Measurements from ENCODE around the gene TPM3. TPM values are rescaled to one million over a fixed set of nuclear protein-coding genes. Genes with fewer than 3 reads are reported as not detected.

TPM3 gene
- 100 to 1,000 TPM; 383 to 596 (median 456) TPM for total RNA-seq
- 100 to 1,000 TPM; 221 to 315 (median 240) TPM for polyA plus RNA-seq
- long read RNA-seq, donor 1, transcript TPM3-212 (8 exons, 3,131 nt) = major isoform, 153 of 403 reads
- long read RNA-seq, donor 1, partial matches to known transcripts = 213 of 403 reads
- long read RNA-seq, donor 1, other reads (novel, unspliced or antisense) = 30 of 403 reads
- long read RNA-seq, donor 2, transcript TPM3-212 (8 exons, 3,131 nt) = major isoform, 78 of 243 reads
- long read RNA-seq, donor 2, partial matches to known transcripts = 124 of 243 reads
- long read RNA-seq, donor 2, other reads (novel, unspliced or antisense) = 28 of 243 reads

DNA sequence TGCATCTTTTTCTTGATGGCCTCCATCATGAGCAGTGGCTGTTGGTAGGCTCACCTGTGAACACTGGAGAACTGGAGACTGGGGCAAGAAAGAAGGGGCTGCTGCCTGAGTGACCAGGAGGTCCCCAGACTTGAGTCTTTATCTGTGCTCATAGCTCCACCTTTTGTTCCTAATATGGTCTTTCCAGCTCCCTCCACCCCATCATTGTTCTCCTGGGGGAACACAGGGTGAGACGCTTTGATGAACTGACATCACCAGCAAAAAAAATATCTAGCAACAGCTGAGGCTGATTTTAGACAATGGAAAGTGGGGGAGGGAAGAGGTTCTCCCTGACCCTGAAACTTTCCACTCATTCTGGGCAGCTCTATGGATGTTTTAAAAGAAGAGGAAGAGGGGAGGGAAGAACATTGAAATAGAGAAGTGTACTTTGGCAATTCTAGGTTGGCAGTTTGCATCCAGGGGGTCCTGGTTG is at the start of gene TPM3:
TSS of gene TPM3 (minus strand) at position 111 of the 472 bp plus-strand sequence. CDS start at position 29, 82 bp downstream.
- DNase-seq = no peak

DNA sequence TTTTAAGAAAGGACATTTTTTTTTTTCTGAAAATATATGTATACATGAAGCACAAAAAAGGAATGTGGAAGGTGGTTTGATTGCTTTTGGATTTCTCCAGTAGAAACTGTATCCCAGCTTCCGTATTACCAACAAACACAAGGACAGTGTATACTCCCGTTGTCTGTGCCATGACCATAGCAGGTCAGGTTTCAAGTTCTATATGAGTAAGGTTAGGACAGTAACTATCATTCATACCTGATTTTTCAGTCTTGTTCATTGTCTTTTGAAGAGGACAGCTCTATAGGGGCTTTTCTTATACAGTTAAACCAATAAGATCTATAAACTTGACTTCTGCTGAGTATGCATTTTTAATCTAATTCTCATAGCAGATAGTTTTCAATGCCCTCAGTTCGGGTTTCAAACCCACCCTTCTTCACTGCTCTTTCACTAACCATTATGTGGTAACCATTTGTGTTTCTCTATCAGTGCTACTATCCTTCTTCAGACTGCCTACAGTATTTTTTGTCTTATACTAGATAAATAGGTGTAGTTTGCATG is 48.5 kb upstream of the TPM3 start:
- Histone ChIP-seq H3K4me1 (peaks cover 0 to 16% (median 0%) of the 10 kb centered on the region in 6 donors), H3K9me3 (no peaks in the 10 kb centered on the region), H3K27ac (no peak overlapping the region), H3K27me3 (replicated peaks in 1 of 7) (no peaks in the 10 kb centered on the region), H3K36me3 (peaks cover 0 to 100% (median 91%) of the 10 kb centered on the region in 6 donors), H3K4me3 (no peak overlapping the region)
- 90 to 98% (median 93%) methylated on average over 3 of the region's 3 CpGs for WGBS, 5 donors
- no peak for DNase-seq
- intact Hi-C loops (cut with DNase I; ENCODE audit: low total_unique reads) = no loop called here
- TF ChIP-seq POLR2A (IDR thresholded peaks at IDR 0.05) (no peak), POLR2AphosphoS5 (IDR thresholded peaks at IDR 0.05) (no peak)
- TF ChIP-seq, protein P1, sequence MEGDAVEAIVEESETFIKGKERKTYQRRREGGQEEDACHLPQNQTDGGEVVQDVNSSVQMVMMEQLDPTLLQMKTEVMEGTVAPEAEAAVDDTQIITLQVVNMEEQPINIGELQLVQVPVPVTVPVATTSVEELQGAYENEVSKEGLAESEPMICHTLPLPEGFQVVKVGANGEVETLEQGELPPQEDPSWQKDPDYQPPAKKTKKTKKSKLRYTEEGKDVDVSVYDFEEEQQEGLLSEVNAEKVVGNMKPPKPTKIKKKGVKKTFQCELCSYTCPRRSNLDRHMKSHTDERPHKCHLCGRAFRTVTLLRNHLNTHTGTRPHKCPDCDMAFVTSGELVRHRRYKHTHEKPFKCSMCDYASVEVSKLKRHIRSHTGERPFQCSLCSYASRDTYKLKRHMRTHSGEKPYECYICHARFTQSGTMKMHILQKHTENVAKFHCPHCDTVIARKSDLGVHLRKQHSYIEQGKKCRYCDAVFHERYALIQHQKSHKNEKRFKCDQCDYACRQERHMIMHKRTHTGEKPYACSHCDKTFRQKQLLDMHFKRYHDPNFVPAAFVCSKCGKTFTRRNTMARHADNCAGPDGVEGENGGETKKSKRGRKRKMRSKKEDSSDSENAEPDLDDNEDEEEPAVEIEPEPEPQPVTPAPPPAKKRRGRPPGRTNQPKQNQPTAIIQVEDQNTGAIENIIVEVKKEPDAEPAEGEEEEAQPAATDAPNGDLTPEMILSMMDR (IDR thresholded peaks at IDR 0.05 in 8 of 11, conservative IDR thresholded peaks at IDR 0.05 in 3 of 11) = no peak

More for the DNA sequence above, at the start of gene TPM3:
- intact Hi-C loops (cut with DNase I; ENCODE audit: low total_unique reads) = no loop called here
- H3K4me1 ChIP-seq = peaks cover 0 to 23% (median 4%) of the 10 kb centered on the region in 6 donors
- no peak within 1 kb of the TSS for H3K4me3 ChIP-seq
- H3K36me3 ChIP-seq = no peaks in the 10 kb centered on the region
- H3K27me3 ChIP-seq (replicated peaks in 1 of 7) = peaks cover 0 to 4% (median 0%) of the 10 kb centered on the region in 7 donors
- WGBS, 5 donors = 3 to 18% (median 7%) methylated on average over 1 of the region's 1 CpG
- H3K9me3 ChIP-seq = no peaks in the 10 kb centered on the region
- H3K27ac ChIP-seq = peak within 1 kb of the TSS in 2 of 8 donors; percentile 7 to 25
- TF ChIP-seq, protein P1 (IDR thresholded peaks at IDR 0.05 in 8 of 11, conservative IDR thresholded peaks at IDR 0.05 in 3 of 11) = no peak
- TF ChIP-seq POLR2AphosphoS5 (IDR thresholded peaks at IDR 0.05) (no peak), POLR2A (IDR thresholded peaks at IDR 0.05) (no peak)

DNA sequence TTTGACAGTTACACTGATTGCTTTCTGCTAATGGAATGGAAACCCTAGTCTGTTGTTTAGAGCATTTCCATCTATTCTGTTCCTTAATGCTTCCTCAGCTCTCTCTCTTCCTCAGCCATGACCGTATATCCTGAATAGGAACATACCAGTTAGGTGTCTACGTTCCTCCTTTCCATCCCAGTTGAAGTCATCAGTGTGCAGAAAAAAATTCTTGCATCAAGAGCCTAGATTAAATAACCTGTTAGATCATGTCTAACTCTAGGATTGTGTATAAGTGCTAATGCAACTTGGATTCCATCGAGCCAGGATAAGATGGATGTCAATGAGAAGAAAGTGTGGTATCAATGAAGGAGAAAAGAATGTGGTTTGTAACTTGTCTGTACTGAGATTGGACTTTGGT is 47.6 kb upstream of the TPM3 start:
- H3K4me3 ChIP-seq = no peak overlapping the region
- H3K27ac ChIP-seq = no peak overlapping the region
- TF ChIP-seq POLR2AphosphoS5 (IDR thresholded peaks at IDR 0.05) (no peak), POLR2A (IDR thresholded peaks at IDR 0.05) (no peak)
- TF ChIP-seq, protein P1 (IDR thresholded peaks at IDR 0.05 in 8 of 11, conservative IDR thresholded peaks at IDR 0.05 in 3 of 11) = no peak

More for the DNA sequence above, 47.6 kb upstream of the TPM3 start:
- 87 to 95% (median 90%) methylated on average over 3 of the region's 3 CpGs for WGBS, 5 donors
- DNase-seq = no peak
- intact Hi-C loops (cut with DNase I; ENCODE audit: low total_unique reads) = no loop called here
- H3K27me3 ChIP-seq (replicated peaks in 1 of 7) = no peaks in the 10 kb centered on the region
- no peaks in the 10 kb centered on the region for H3K9me3 ChIP-seq
- H3K4me1 ChIP-seq = peaks cover 0 to 16% (median 0%) of the 10 kb centered on the region in 6 donors
- peaks cover 0 to 100% (median 91%) of the 10 kb centered on the region in 6 donors for H3K36me3 ChIP-seq
